Measurements from ENCODE around the gene UBN1. TPM values are rescaled to one million over a fixed set of nuclear protein-coding genes. Genes with fewer than 3 reads are reported as not detected.
A peak's percentile ranks its signal among the peaks of the same experiment; 100 is the strongest.

Gene UBN1
- total RNA-seq, 1 donor from 2014 or later = 36.1 TPM

DNA sequence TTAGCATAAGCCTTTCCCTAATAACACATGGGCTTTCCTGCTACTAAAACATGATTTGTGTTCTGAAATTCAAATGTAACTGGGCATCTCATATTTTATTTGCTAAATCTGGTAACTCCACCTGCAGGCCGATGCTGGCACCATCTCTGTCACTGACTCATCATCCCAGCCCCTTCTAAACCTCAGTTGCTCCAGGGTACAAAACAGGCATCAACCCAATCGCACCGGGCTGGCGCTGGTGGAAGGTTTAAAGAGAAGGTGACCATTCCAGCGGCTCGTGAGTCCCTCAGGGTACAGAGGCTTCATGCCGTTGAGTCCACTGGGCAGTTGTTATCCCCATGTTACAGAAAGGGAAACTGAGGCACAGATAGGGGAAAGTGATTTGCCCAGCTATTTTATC lies 62.5 kb downstream of the UBN1 start:
- no peak overlapping the region for H3K27ac ChIP-seq
- intact Hi-C loops (cut with DNase I) = no loop called here
- no peak for ATAC-seq
- peaks cover 5% of the 10 kb centered on the region for H3K4me1 ChIP-seq
- H3K9me3 ChIP-seq = no peaks in the 10 kb centered on the region
- H3K36me3 ChIP-seq = no peaks in the 10 kb centered on the region
- TF ChIP-seq, protein P1, sequence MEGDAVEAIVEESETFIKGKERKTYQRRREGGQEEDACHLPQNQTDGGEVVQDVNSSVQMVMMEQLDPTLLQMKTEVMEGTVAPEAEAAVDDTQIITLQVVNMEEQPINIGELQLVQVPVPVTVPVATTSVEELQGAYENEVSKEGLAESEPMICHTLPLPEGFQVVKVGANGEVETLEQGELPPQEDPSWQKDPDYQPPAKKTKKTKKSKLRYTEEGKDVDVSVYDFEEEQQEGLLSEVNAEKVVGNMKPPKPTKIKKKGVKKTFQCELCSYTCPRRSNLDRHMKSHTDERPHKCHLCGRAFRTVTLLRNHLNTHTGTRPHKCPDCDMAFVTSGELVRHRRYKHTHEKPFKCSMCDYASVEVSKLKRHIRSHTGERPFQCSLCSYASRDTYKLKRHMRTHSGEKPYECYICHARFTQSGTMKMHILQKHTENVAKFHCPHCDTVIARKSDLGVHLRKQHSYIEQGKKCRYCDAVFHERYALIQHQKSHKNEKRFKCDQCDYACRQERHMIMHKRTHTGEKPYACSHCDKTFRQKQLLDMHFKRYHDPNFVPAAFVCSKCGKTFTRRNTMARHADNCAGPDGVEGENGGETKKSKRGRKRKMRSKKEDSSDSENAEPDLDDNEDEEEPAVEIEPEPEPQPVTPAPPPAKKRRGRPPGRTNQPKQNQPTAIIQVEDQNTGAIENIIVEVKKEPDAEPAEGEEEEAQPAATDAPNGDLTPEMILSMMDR (IDR thresholded peaks at IDR 0.05) = no peak
- H3K4me3 ChIP-seq = no peak overlapping the region
- no peak for DNase-seq
- H3K27me3 ChIP-seq (ENCODE audit: low read depth) = no peaks in the 10 kb centered on the region

DNA sequence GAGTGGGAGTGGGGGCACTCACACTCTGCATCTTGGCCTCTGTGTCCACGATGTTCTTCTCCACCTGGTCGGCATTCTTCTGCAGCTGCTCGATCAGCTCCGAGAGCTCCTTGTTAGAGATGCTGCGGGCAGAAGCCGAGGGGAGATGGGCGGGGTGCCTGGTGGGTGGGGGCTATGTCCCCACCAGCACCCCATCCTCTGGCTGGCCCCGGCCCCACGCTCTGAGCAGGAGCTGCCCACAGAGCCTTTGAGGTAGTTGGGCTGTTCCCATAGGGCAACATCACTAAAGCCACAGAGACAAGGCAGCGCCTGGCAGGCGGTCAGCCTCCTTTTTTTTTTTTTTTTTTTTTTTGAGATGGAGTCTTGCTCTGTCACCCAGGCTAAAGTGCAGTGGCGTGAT lies 63.5 kb downstream of the UBN1 start:
- Histone ChIP-seq H3K27ac (no peak overlapping the region), H3K36me3 (no peaks in the 10 kb centered on the region), H3K4me3 (no peak overlapping the region), H3K27me3 (ENCODE audit: low read depth) (no peaks in the 10 kb centered on the region), H3K9me3 (no peaks in the 10 kb centered on the region), H3K4me1 (peaks cover 5% of the 10 kb centered on the region)
- intact Hi-C loops (cut with DNase I) = no loop called here
- DNase-seq (no peak), ATAC-seq (no peak)
- TF ChIP-seq, protein P1 (IDR thresholded peaks at IDR 0.05) = no peak

DNA sequence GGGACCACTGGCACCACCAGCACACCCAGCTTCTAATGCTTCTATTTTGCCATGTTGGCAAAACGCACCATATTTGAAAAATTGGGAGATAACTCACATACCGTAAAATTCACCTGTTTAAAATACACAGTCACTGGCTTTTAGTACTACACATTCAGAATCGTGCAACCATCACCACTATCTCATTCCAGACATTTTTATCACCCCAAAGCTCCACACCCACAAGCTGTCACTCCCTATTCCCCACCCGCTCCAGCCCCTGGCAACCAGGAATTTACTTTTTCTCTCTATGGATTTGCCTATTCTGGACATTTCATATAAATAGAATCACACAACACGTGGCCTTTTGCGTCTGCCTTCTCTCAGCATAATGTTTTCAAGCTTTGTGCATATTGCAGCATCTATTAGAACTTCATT lies 64.7 kb downstream of the UBN1 start:
- Histone ChIP-seq H3K9me3 (no peaks in the 10 kb centered on the region), H3K36me3 (no peaks in the 10 kb centered on the region), H3K27ac (peak overlapping the region; percentile 19), H3K4me1 (peaks cover 5% of the 10 kb centered on the region), H3K27me3 (ENCODE audit: low read depth) (no peaks in the 10 kb centered on the region), H3K4me3 (no peak overlapping the region)
- ATAC-seq (peak in 1 of 2 donors; percentile 40), DNase-seq (no peak)
- TF ChIP-seq, protein P1 (IDR thresholded peaks at IDR 0.05) = no peak
- intact Hi-C loops (cut with DNase I) = no loop called here

DNA sequence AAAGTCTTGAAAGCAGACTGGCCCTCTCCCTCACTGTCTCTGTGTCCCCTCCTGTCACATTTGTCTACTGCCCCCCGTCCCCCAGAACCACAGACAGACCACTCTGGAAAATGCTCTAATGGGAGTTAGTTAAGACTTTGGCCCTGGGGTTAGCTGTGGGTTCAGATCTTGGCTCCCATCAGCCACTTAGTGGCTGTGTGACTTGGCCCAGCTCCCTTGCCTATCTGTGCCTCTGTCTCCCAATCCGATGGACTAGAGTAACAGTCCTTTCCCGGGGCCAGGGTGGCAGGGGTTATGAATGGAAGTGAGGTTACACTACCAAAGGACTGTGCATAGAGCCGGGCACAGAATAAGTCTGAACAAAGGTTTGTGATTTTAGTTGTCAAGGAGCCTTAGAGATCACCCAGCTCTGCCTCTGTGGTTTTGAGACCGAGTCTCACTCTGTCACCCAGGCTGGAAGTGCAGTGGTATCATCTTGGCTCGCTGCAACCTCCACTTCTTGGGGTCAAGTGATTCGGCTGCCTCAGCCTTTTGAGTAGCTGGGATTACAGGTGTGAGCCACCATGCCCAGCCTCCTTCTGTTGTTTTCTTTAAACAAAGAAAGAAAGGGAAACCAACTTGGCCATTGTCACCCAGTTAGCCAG lies 66.0 kb downstream of the UBN1 start:
- H3K27me3 ChIP-seq (ENCODE audit: low read depth) = no peaks in the 10 kb centered on the region
- peak; percentile 39 to 61 for ATAC-seq

DNA sequence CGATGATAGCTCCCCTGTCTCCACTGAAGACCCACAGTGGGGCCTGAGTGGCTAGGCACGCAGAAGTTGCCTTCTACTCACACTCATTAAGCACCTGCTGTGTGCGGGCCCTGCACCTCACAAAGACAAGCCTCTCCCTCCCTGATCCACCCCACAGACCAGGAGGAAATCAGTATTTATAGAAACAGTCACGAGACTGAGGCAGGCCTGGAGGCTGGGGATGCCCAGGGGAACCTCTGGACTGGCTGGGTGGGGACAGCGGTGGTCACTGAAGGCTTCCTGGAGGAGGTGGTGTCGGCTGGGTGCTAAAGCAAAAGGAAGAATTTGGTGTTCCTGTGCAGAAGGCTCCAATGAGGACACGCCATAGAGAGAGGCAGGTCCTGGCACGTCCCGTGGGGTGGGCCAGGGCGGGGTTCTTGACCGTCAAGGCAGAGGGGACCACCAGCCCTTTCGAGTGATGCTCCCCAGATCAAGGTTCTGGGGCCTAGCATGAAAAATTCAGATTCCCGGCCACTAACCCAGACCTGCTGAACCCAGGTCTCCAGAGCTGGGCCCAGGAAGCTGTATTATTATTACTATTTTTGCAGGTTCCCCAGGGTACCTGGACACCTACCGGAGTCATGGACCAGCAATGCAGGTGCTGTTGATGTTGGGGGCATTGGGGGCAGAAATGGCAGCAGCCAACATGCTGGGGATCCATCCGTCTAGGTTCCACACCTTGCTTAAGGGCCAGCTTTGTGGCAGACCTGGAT lies 66.7 kb downstream of the UBN1 start:
- H3K27ac ChIP-seq = no peak overlapping the region
- intact Hi-C loops (cut with DNase I) = no loop called here
- H3K36me3 ChIP-seq = no peaks in the 10 kb centered on the region
- ATAC-seq = no peak
- no peaks in the 10 kb centered on the region for H3K9me3 ChIP-seq
- no peak overlapping the region for H3K4me3 ChIP-seq
- H3K4me1 ChIP-seq = peaks cover 13% of the 10 kb centered on the region
- H3K27me3 ChIP-seq (ENCODE audit: low read depth) = no peaks in the 10 kb centered on the region
- no peak for DNase-seq
- TF ChIP-seq, protein P1 (IDR thresholded peaks at IDR 0.05) = no peak

More for the DNA sequence above, 66.0 kb downstream of the UBN1 start:
- H3K27ac ChIP-seq = no peak overlapping the region
- H3K36me3 ChIP-seq = no peaks in the 10 kb centered on the region
- intact Hi-C loops (cut with DNase I) = no loop called here
- peak; percentile 30 for DNase-seq
- H3K4me1 ChIP-seq = peaks cover 6% of the 10 kb centered on the region
- TF ChIP-seq, protein P1 (IDR thresholded peaks at IDR 0.05) = no peak
- H3K9me3 ChIP-seq = no peaks in the 10 kb centered on the region
- no peak overlapping the region for H3K4me3 ChIP-seq

All from lower lobe of right lung (tissue), 2 donors.